ENCODE measurements around the gene CYGB. TPM values are rescaled to one million over a fixed set of nuclear protein-coding genes. Genes with fewer than 3 reads are reported as not detected.

The CYGB gene
- total and polyA plus RNA-seq, 9 of the 15 experiments (the other 6 are each of a cell fraction or from before 2014, with no cell fraction given): 0.08 to 0.95 (median 0.18) TPM; not detected in 5

DNA sequence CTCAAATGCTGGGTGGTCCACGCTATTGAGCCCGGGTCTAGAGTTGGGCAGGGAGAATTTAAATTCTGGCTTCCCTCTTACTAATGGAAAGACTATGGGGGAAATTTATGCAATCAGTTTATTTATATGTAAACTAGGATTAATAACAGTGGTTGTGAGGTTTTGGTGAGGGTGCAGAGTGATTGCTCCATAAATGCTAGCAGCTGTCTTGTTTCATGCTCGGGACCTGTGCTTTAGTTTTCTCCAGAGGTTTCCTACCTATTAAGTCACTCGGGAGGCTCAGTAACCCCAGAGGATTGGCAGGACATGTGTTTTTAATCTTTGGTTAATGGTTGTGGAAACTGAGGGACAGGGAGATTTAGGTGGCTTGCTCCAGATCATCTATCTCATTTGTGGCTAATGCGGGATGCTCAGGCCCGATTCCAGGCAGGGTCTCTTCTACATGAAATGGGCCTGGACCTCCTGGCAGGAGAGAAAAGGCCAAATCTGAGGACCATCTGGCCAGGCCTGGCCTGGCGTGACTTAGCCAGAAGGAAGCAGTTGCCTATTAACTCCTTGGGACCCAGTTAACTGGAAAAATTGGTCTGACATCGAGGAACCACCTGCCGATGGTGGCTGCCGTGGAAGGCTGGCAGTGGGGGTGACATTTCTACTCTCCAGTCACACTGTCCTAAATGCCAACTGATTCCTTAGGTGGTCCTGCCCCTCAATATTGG is 4.4 kb upstream of the CYGB start:
- intact Hi-C loops (cut with micrococcal nuclease): no loop called here
- Histone ChIP-seq H3K4me2 (ENCODE audit: insufficient read depth, low read length) (no peak overlapping the region), H3K27ac (ENCODE audit: extremely low read depth, low read depth, low read length) (no peak overlapping the region; the same call in 2 of the 3 replicates), H3K36me3 (ENCODE audit: control insufficient read depth, insufficient read depth, low read length) (no peaks in the 10 kb centered on the region), H3K4me3 (no peak overlapping the region), H3K27me3 (ENCODE audit: control insufficient read depth in 2 of 2, insufficient read depth in 2 of 2, low read length in 2 of 2) (no peaks in the 10 kb centered on the region), H3K9me3 (replicated peaks; ENCODE audit: control insufficient read depth, insufficient read depth, low read depth, low read length) (no peaks in the 10 kb centered on the region), H2AFZ (ENCODE audit: low read depth, low read length) (peak overlapping the region; percentile 91; the same call in 1 of the 2 replicates), H3K4me1 (replicated peaks in 1 of 2; ENCODE audit: control insufficient read depth in 2 of 2, insufficient read depth in 2 of 2, low read length in 2 of 2) (peaks cover 11 to 60% of the 10 kb centered on the region in 2 experiments; a peak in 4 of 5 replicates), H3K9me1 (ENCODE audit: control insufficient read depth, insufficient read depth, low read length) (no peaks in the 10 kb centered on the region), H3K9ac (ENCODE audit: insufficient read depth in 1 of 2, low read depth in 2 of 2, low read length in 2 of 2) (peak overlapping the region in 1 of 2 experiments; percentile 60; a peak in 1 of 4 replicates), H3K79me2 (ENCODE audit: control insufficient read depth, insufficient read depth, low read length) (no peaks in the 10 kb centered on the region), H4K20me1 (replicated peaks; ENCODE audit: control insufficient read depth, insufficient read depth, low read length) (no peaks in the 10 kb centered on the region)
- FAIRE-seq: no peak
- TF ChIP-seq ZNF12 (CRISPR knock-in tag; IDR thresholded peaks at IDR 0.05) (no peak), KLF13 (tag; IDR thresholded peaks at IDR 0.05; ENCODE audit: borderline replicate concordance, low read depth) (no peak), RCOR1 (IDR thresholded peaks at IDR 0.05; ENCODE audit: borderline replicate concordance in 1 of 2, low read depth in 2 of 2, low read length in 2 of 2) (no peak), ZNF354B (CRISPR knock-in tag; IDR thresholded peaks at IDR 0.05) (no peak), MTF1 (CRISPR knock-in tag; IDR thresholded peaks at IDR 0.05; ENCODE audit: borderline replicate concordance) (no peak), KLF1 (tag; IDR thresholded peaks at IDR 0.05) (no peak), RNF2 (IDR thresholded peaks at IDR 0.05) (no peak), ZNF57 (CRISPR knock-in tag; IDR thresholded peaks at IDR 0.05) (no peak), ZNF644 (tag; IDR thresholded peaks at IDR 0.05; ENCODE audit: low read depth) (no peak), POLR2AphosphoS2 (IDR thresholded peaks at IDR 0.05; ENCODE audit: low read length) (no peak)
- TF ChIP-seq, protein P1, sequence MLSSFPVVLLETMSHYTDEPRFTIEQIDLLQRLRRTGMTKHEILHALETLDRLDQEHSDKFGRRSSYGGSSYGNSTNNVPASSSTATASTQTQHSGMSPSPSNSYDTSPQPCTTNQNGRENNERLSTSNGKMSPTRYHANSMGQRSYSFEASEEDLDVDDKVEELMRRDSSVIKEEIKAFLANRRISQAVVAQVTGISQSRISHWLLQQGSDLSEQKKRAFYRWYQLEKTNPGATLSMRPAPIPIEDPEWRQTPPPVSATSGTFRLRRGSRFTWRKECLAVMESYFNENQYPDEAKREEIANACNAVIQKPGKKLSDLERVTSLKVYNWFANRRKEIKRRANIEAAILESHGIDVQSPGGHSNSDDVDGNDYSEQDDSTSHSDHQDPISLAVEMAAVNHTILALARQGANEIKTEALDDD (IDR thresholded peaks at IDR 0.05): no peak
- TF ChIP-seq, protein P2, sequence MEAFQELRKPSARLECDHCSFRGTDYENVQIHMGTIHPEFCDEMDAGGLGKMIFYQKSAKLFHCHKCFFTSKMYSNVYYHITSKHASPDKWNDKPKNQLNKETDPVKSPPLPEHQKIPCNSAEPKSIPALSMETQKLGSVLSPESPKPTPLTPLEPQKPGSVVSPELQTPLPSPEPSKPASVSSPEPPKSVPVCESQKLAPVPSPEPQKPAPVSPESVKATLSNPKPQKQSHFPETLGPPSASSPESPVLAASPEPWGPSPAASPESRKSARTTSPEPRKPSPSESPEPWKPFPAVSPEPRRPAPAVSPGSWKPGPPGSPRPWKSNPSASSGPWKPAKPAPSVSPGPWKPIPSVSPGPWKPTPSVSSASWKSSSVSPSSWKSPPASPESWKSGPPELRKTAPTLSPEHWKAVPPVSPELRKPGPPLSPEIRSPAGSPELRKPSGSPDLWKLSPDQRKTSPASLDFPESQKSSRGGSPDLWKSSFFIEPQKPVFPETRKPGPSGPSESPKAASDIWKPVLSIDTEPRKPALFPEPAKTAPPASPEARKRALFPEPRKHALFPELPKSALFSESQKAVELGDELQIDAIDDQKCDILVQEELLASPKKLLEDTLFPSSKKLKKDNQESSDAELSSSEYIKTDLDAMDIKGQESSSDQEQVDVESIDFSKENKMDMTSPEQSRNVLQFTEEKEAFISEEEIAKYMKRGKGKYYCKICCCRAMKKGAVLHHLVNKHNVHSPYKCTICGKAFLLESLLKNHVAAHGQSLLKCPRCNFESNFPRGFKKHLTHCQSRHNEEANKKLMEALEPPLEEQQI (IDR thresholded peaks at IDR 0.05): no peak
- no peak for ATAC-seq
- ChIA-PET POLR2A (interaction anchor here (0.5 to 3.0 kb wide), 4 partner anchors 10 to 18 kb away, joined by 3 to 26 read pairs (median 4); no protein-coding TSS in a partner anchor), CTCF (ENCODE audit: low intra/inter-chr PET ratio) (no interaction called here)
- DNase-seq (ENCODE audit: extremely low read depth in 1 of 4, low spot score in 3 of 4): no peak
- in situ Hi-C loops (cut with MboI): no loop called here
- BruUV-seq (replicated peaks): no TSS peak
- 92% methylated on average over 10 of the region's 10 CpGs for WGBS (ENCODE audit: insufficient coverage, low coverage, missing lambda C conversion rate)

Measured in K562 (cell line).